HG03558 (cell line): Measurements from ENCODE around the gene MICALL2.

Source experiments
- ATAC-seq: cut with Tn5 transposase; IDR thresholded peaks from one replicate; pipeline ENCODE4 v1.9.1; 2021; ENCODE audit warnings: moderate number of reproducible peaks; ENCODE audit not compliant: unreplicated experiment; ENCODE audit errors: extremely low read depth

Gene MICALL2

DNA sequence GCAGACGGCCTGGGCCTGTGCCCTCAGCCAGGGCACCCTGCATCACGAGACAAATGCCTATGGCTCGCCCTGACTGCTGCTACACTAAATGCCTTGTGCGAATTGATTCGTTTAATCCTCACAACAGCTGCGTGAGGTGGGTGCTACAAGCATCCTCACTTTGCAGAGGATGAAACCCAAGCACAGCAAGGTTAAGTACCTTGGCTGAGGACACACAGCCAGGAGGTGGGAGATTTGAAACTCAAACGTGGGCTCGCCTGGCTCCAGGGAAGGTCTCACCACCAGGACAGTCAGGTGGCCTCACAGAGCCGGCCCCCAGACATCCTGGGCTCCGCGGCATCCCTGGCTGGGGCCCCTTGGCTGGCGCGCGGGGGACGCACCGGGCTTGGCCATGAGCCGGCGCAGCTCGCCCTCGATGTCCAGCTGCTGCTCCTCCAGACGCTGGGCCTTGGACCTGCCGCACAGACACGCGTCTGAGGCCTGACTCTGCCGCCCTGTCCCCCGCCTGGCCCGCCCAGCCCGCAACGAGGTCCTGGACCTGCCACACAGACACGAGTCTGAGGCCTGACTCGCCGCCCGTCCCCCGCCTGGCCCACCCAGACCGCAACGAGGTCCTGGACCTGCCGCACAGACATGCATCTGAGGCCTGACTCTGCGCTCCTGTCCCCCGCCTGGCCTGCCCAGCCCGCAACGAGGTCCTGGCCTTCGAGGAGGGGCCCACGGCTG, 22.0 kb downstream of the MICALL2 start:
- ATAC-seq: no peak

DNA sequence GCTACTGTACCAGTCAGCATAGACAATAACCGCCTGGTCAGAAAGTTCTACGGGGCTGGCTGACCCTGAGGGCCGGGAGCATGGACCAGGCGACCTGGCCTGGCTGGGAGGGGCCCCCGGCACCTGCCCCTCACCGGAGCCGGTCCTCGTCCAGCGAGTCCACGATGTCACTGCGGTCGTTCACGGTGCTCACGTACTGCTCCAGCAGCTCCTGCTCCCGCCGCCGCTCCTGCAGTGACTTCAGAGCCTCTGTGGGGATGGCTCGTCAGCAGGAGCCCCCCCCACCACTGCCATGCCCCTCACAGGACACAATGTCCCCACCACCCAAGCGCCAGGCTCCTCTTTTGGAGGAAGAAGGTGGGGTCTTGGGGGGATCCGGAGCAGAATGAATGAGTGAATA, 22.7 kb downstream of the MICALL2 start:
- no peak for ATAC-seq

GRCh38 chr7:1434891-1435670, 24.2 kb downstream of the MICALL2 start:
- no peak for ATAC-seq

GRCh38 chr7:1434165-1434718, 25.0 kb downstream of the MICALL2 start:
- no peak for ATAC-seq

GRCh38 chr7:1433128-1433920, 25.9 kb downstream of the MICALL2 start:
- no peak for ATAC-seq

DNA sequence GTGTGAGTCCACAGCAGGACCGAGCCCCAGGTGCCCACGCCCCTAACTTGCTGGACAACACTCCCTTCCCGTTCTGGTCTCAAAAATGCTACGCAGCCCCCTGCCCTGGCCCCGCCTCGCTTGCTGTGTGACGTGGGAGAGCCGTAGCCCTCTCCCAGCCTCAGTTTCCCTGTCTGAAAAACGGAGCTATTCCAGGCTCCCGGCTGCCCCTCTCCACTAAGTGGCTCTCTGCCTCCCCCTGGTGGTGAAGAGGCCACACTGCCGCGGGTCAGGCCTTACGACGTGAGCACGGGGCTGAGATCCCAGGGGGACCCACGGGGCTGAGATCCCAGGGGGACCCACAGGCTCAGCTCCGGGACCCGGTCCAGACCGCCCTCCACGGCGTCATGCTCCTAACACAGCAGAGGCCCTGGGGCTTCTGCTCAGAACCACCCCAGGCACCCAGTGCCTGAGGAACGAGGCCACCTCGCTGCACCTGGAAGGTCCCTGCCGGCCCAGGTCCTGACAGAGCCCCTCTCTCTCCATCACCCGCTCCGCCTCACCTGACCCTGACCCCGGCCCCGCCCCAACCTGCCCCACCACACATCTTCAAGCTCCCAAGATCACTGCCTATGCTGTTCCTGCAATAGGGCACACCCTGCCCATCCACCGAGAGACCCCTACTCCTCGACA, 26.7 kb downstream of the MICALL2 start:
- no peak for ATAC-seq

DNA sequence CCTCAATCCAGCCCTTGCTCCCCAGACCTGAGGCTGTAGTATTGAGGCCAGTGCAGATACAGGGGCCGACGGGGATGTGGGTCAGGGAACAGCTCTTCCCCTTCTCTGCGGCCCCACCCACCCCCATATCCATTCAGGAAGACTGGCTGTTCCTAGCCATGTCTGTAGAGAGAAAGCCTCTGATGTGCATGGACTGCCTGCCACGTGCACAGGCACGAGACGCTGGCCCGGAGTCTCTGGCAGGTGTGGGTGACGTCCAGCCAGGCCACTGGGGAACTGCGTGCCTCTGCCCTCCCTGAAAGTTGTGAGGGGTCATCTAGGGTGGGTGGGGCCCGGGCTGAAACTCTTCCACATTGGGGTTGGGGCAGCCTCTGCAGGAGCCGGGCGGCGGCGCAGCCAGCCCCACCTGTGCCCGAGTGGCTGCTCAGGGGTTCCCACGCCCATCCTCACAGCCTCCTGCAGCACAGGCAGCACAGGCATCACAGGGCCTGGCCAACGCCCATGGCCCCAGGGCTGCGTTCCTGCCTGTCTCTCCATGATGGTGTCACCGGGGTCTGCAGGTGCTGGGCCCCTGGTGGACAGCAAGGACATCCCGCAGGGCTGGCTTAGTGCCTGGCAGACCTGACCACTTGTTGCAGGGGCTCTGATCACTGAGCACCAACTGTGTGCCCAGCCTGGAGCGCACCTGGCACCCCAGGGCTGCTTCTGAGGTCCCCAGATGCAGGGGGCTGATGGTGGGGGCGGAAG, 27.5 kb downstream of the MICALL2 start:
- no peak for ATAC-seq

DNA sequence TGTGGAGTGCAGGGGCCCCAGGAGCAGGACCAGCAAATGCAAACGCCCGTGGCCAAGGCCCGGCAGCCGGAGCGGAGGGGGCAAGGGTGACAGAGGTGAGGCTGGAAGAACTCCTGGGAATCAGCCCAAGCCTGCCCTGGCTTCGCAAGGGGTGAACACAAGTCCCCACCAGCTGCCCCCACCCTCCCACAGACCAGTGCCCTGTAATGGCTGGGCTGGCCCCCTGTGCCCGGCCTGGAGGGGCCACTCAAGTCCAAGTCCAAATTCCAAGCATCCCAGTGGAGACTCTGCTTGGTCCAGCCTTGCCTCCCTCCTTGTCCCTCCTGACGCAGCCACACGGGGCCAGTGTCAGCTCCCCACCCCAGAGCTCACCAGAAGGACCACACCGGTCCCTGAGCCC, 28.0 kb downstream of the MICALL2 start:
- no peak for ATAC-seq

GRCh38 chr7:1430056-1430845, 29.0 kb downstream of the MICALL2 start:
- ATAC-seq: no peak

DNA sequence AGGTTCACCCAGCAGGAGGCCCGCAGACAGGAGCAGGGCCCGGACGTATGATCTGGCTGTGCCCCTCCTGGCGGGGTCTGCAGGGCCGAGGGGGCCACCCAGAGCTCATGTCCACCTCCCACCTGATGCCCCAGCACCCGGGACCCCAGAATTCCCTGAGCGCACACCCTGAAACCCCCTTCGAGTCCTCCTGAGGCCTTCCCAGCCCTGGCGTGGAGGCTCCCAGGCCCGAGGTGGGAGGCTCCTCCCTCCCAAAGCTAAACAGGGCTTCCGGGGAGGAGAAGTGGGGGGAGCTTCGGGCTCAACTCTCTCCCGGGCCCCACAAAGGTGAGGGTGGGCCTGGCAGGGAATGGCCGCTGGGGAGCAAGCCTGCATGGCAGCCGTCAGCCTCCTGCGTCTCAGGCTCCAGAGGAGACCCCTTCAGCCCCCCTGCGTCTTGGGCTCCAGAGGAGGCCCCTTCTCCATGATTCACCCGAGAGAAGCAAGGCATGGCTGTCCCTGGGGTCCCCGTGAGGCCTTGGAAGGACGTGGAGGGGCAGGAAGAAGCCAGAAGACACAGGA, 30.2 kb downstream of the MICALL2 start:
- ATAC-seq: no peak

- ATAC-seq: no peak
Measured at GRCh38 chr7:1427064-1427657, 32.1 kb downstream of the MICALL2 start.

GRCh38 chr7:1426474-1426873, 32.8 kb downstream of the MICALL2 start:
- no peak for ATAC-seq

DNA sequence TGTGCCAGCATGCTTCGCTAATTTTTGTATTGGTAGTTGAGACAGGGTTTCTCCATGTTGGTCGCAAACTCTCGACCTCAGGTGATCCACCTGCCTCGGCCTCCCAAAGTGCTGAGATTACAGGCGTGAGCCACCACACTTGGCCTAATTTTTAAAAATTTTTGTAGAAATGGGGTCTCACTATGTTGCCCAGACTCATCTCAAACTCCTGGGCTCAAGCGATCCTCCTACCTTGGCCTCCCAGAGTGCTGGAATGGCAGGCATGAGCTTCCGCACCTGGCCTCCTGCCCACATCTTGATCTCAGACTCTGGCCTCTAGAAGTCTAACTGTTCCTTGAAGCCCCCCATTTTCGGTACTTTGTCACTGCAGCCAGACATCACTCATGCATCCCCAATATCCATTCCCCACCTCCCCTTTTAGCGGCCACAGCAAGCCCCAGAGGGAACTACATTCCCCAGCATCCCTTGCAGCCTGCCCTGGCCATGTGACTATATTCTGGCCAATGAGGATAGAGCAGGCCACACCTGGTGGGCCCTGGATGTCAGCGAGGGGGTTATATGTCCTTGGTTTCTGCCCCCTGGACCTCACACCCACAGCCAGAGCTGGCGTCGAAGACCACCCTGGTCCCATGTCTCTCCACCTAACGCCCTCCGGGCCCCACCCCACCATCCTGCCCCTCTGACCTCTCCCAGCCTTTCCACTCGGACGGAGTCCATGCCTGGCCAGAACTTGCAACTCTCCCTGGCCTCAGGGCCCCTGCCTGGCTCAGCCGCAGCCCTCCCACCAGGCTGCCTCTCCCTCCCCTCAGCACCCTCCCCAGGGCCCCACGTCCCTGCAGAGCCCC, 33.8 kb downstream of the MICALL2 start:
- no peak for ATAC-seq

GRCh38 chr7:1424041-1424440, 35.2 kb downstream of the MICALL2 start:
- ATAC-seq: no peak

DNA sequence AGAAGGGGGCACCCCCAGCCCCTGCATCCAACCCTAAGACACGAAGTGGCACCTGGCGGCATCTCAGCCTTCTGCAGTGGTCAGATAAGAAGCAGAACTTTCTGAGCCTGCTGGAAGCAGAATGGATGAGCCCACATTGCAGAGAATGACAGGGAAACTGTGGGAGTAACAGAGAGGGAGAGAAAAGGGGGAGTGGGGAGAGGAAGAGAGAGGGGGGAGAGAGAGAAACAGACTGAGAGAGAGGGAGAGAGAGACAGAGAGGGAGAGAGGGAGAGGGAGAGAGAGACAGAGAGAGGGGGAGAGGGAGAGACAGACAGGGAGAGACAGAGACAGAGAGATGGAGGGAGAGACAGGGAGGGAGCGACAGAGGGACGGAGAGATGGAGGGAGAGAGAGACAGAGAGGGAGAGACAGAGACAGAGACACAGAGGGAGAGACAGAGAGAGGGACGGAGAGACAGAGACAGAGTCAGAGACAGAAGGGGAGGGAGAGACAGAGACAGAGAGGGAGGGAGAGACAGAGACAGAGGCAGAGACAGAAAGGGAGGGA, 35.9 kb downstream of the MICALL2 start:
- ATAC-seq: no peak

- no peak for ATAC-seq
Measured at GRCh38 chr7:1422512-1423263, 36.6 kb downstream of the MICALL2 start.
